Left lung (tissue), 10 donors: ENCODE data around the gene CLPTM1L. TPM values are rescaled to one million over a fixed set of nuclear protein-coding genes. Genes with fewer than 3 reads are reported as not detected.
A peak's percentile ranks its signal among the peaks of the same experiment; 100 is the strongest.
"Not testable (repeated sequence)": the region's sequence is repeated elsewhere in the genome, so short reads cannot be mapped to it uniquely, and the experiment has no call there.

Source experiments
- ATAC-seq: fragments of 200-7000 bp; cut with Tn5 transposase; one replicate; pipeline ENCODE4 v1.9.1; 2020; ENCODE audit warnings: moderate library complexity
- DNase-seq, 4 donors: peaks; one replicate each; pipeline ENCODE4 v3.0.0-alpha.2; 2013 to 2020
- H3K27ac ChIP-seq, 2 donors: fragments of 200-600 bp; sonication (generic) in 1 of 2; one replicate each; pipeline versions ENCODE4 v1.5.0 to v1.8.0; 2020 to 2021
- H3K27me3 ChIP-seq, 2 donors: fragments of 200-600 bp; sonication (generic) in 1 of 2; one replicate each; pipeline versions ENCODE4 v1.5.0 to v1.8.0; 2020 to 2021
- H3K36me3 ChIP-seq, 2 donors: fragments of 200-600 bp; sonication (generic) in 1 of 2; one replicate each; pipeline versions ENCODE4 v1.5.0 to v1.8.0; 2020 to 2021
- H3K4me1 ChIP-seq, 2 donors: fragments of 200-600 bp; one replicate each; pipeline ENCODE4 v1.8.0; 2021
- H3K4me3 ChIP-seq, 2 donors: fragments of 200-600 bp; sonication (generic) in 1 of 2; one replicate each; pipeline versions ENCODE4 v1.5.0 to v1.8.0; 2020 to 2021; ENCODE audit warnings: mild to moderate bottlenecking in 1 of 2
- H3K9me3 ChIP-seq, 2 donors: fragments of 200-600 bp; sonication (generic) in 1 of 2; one replicate each; pipeline versions ENCODE4 v1.5.0 to v1.8.0; 2020 to 2021
- intact Hi-C, 2 donors: fragments of 100-400 bp; cut with DNase I; formaldehyde crosslinking; loops; one replicate each; pipeline versions ENCODE4 v1.11.2 to v1.14.2; 2022
- polyA plus RNA-seq, 6 donors: library from polyadenylated mRNA; unstranded; fragments of 120-200 nt; gene quantifications; one replicate each; pipeline ENCODE4 v1.2.1, GENCODE V29; 2013; ENCODE audit not compliant: insufficient read length in 6 of 6
- total RNA-seq, 2 donors: library from RNA; stranded (reverse); fragmentation: NEBNext Ultra II Directional; extraction: Animal tissue kit (Norgen Biotek cat#: 25700); gene quantifications; one replicate each; pipeline ENCODE4 v1.2.1, GENCODE V29; 2021
- TF ChIP-seq, protein P1 (sequence below), 2 donors: fragments of 200-600 bp; sonication (generic) in 1 of 2; IDR thresholded peaks; one replicate each; pipeline versions ENCODE4 v1.5.0 to v1.8.0; 2021; ENCODE audit warnings: antibody characterized with exemption in 2 of 2
- donor health status: DM: no; HTN: yes; CAD: no.
- donor health status: DM: no; HTN: no; CAD: no.

CLPTM1L gene
- total and polyA plus RNA-seq, 8 donors = 90.4 to 171 (median 99.4) TPM

DNA sequence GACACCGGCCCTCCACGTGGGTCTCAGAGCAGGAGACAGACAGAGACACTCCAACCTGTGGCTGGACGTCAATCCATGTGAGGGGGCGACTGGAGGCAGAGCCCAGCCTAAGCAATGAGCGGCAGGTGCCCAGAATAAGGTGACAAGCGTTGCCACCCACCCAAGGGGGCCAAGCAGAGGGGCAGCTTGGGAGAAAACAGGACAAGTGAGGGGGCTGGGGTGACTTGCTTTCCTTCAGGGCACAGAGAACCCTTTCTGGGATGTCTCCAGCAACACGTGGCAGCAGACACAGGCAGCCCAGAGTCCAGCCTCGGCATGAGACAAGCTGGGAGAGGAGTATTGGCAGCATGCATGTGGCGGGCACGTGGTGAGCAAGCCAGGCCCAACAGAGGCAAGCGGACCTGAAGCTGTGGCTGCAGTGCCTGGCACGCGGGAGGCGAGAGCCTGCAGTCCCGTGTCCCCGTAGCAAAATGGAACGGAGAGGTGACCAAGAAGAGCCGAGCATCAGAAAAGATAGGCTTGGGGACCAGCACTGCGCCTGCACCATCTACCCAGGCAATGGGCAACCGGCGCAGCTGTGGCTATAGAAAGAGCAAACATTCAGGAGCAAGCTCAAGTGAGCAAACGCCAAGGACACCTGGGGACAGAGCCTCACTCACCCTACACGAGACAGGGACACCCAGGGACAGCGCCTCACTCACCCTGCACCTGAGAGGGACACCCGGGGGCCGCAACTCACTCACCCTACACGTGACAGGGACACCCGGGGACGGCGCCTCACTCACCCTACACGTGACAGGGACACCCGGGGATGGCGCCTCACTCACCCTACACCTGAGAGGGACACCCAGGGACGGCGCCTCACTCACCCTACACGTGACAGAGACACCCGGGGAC lies 56.2 kb downstream of the CLPTM1L start:
- Histone ChIP-seq H3K4me3 (no peak overlapping the region), H3K27me3 (peaks cover 3 to 22% of the 10 kb centered on the region in 2 donors), H3K27ac (no peak overlapping the region), H3K4me1 (no peaks in the 10 kb centered on the region), H3K36me3 (no peaks in the 10 kb centered on the region), H3K9me3 (peaks cover 0 to 8% of the 10 kb centered on the region in 2 donors)
- intact Hi-C loops = no loop called here
- DNase-seq = peak in 1 of 4 donors; percentile 65
- ATAC-seq = no peak
- TF ChIP-seq, protein P1, sequence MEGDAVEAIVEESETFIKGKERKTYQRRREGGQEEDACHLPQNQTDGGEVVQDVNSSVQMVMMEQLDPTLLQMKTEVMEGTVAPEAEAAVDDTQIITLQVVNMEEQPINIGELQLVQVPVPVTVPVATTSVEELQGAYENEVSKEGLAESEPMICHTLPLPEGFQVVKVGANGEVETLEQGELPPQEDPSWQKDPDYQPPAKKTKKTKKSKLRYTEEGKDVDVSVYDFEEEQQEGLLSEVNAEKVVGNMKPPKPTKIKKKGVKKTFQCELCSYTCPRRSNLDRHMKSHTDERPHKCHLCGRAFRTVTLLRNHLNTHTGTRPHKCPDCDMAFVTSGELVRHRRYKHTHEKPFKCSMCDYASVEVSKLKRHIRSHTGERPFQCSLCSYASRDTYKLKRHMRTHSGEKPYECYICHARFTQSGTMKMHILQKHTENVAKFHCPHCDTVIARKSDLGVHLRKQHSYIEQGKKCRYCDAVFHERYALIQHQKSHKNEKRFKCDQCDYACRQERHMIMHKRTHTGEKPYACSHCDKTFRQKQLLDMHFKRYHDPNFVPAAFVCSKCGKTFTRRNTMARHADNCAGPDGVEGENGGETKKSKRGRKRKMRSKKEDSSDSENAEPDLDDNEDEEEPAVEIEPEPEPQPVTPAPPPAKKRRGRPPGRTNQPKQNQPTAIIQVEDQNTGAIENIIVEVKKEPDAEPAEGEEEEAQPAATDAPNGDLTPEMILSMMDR (IDR thresholded peaks at IDR 0.05) = no peak

DNA sequence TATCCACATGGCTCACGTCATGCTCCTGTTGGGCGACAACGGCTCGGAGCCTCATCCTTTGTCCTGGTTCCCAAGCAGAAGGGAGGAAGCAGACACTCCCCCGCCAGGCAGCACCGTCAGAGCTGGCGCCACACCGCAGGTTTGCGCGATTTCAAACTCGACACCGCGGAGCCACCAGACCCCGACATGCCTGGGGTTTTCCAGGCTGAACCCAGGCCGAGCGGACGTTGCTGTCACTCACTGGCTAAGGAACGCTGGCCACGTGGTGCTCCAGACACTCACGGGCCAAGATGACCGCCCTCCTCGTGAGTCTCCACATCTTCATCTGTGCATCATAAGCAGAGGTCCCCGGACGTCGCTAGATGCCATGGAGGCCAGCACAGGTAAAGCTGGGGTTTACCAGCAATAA lies 59.0 kb downstream of the CLPTM1L start:
- H3K27ac ChIP-seq = no peak overlapping the region
- ATAC-seq (no peak), DNase-seq (peak in 1 of 4 donors; percentile 75)
- peaks cover 0 to 8% of the 10 kb centered on the region in 2 donors for H3K9me3 ChIP-seq
- intact Hi-C loops = no loop called here
- H3K36me3 ChIP-seq = no peaks in the 10 kb centered on the region
- H3K27me3 ChIP-seq = no peaks in the 10 kb centered on the region
- no peaks in the 10 kb centered on the region for H3K4me1 ChIP-seq
- TF ChIP-seq, protein P1 (IDR thresholded peaks at IDR 0.05) = no peak
- no peak overlapping the region for H3K4me3 ChIP-seq

DNA sequence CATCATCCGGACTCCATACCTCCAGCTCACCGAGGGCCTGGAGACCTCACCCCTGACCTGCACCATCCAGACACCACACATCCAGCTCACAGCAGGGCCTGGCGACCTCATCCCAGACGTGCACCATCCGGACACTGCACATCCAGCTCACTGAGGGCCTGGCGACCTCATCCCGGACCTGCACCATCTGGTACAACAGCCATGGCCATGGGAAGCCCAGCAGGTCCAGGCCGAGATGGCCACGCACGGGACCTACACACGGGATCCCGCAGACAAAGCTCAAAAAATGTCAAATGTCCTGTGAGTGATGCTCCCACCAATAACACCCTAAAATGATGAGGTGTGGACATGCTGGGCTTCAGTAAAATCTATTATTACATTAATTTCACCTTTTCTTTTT lies 59.8 kb downstream of the CLPTM1L start:
- Histone ChIP-seq H3K27me3 (no peaks in the 10 kb centered on the region), H3K4me3 (no peak overlapping the region), H3K4me1 (no peaks in the 10 kb centered on the region), H3K9me3 (peaks cover 0 to 8% of the 10 kb centered on the region in 2 donors), H3K36me3 (no peaks in the 10 kb centered on the region), H3K27ac (no peak overlapping the region)
- TF ChIP-seq, protein P1 (IDR thresholded peaks at IDR 0.05) = no peak
- DNase-seq = peak in 1 of 4 donors; percentile 61
- ATAC-seq = no peak
- intact Hi-C loops = no loop called here

GRCh38 chr5:1284336-1284970 lies 60.4 kb downstream of the CLPTM1L start:
- H3K27me3 ChIP-seq, ATAC-seq, intact Hi-C loops, H3K4me3 ChIP-seq, H3K4me1 ChIP-seq, H3K36me3 ChIP-seq, H3K27ac ChIP-seq: not testable (repeated sequence)
- H3K9me3 ChIP-seq = peaks cover 0 to 14% of the 10 kb centered on the region in 2 donors
- DNase-seq = peak in 1 of 4 donors; percentile 49

GRCh38 chr5:1283729-1284041 lies 61.2 kb downstream of the CLPTM1L start:
- H3K27ac ChIP-seq, H3K4me1 ChIP-seq, H3K36me3 ChIP-seq, H3K4me3 ChIP-seq, intact Hi-C loops, ATAC-seq, H3K27me3 ChIP-seq: not testable (repeated sequence)
- H3K9me3 ChIP-seq = peaks cover 0 to 20% of the 10 kb centered on the region in 2 donors
- DNase-seq = peak in 1 of 4 donors; percentile 75

DNA sequence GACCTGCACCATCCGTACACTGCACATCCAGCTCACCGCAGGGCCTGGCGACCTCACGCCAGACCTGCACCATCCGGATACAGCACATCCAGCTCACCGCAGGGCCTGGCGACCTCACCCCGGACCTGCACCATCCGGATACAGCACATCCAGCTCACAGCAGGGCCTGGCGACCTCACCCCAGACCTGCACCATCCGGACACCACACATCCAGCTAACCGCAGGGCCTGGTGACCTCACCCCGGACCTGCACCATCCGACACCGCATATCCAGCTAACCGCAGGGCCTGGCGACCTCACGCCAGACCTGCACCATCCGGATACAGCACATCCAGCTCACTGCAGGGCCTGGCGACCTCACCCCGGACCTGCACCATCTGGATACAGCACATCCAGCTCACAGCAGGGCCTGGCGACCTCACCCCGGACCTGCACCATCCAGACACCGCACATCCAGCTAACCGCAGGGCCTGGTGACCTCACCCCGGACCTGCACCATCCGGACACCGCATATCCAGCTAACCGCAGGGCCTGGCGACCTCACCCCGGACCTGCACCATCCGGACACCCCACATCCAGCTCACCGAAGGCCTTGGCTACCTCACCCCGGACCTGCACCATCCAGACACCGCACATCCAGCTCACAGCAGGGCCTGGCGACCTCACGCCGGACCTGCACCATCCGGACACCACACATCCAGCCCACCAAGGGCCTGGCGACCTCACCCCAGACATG lies 61.7 kb downstream of the CLPTM1L start:
- H3K36me3 ChIP-seq, H3K4me1 ChIP-seq, H3K4me3 ChIP-seq, ATAC-seq, intact Hi-C loops, H3K27me3 ChIP-seq, H3K27ac ChIP-seq: not testable (repeated sequence)
- peaks cover 0 to 19% of the 10 kb centered on the region in 2 donors for H3K9me3 ChIP-seq
- peak in 1 of 4 donors; percentile 47 for DNase-seq
